GM12872 (cell line): ENCODE data around the gene MGP.

ENCODE experiments used
- CTCF ChIP-seq: IDR thresholded peaks from 3 replicates; pipeline ENCODE4 v1.5.1; 2011; ENCODE audit warnings: low read depth, mild to moderate bottlenecking, low read length, moderate library complexity; ENCODE audit not compliant: insufficient read depth

The MGP gene

GRCh38 chr12:14927267-14927666 lies 41.6 kb upstream of the MGP start:
- TF ChIP-seq CTCF = no peak

- TF ChIP-seq CTCF = no peak
Measured at GRCh38 chr12:14924541-14924940, 38.9 kb upstream of the MGP start.

GRCh38 chr12:14923944-14924343 lies 38.3 kb upstream of the MGP start:
- TF ChIP-seq CTCF = no peak

GRCh38 chr12:14921218-14921617 lies 35.6 kb upstream of the MGP start:
- TF ChIP-seq CTCF = no peak

- no peak for TF ChIP-seq CTCF
Measured at GRCh38 chr12:14920475-14921126, 34.9 kb upstream of the MGP start.

GRCh38 chr12:14919455-14919854 lies 33.8 kb upstream of the MGP start:
- no peak for TF ChIP-seq CTCF

GRCh38 chr12:14915736-14916135 lies 30.1 kb upstream of the MGP start:
- TF ChIP-seq CTCF = no peak

- TF ChIP-seq CTCF = no peak
Measured at GRCh38 chr12:14913381-14913781, 27.7 kb upstream of the MGP start.
